K562 (cell line): ENCODE data around the gene MCAM. TPM values are rescaled to one million over a fixed set of nuclear protein-coding genes. Genes with fewer than 3 reads are reported as not detected.

ENCODE experiments used
- ZNF407 ChIP-seq: fragments of 450-650 bp; IDR thresholded peaks from 2 replicates; pipeline ENCODE4 v1.6.1; 2016; ENCODE audit warnings: low read depth
- polyA plus RNA-seq, 8 experiments: library from polyadenylated mRNA; depleted of rRNA in 4 of 8; stranded (reverse) in 5 of 8; unstranded in 3 of 8; fragments of >200 nt; fragmentation: Nextera tagmentation in 2 of 8; fragmentation: Illumina TruSeq in 1 of 8; extraction: Ambion mirVana in 2 of 8; extraction: Trizol in 1 of 8; gene quantifications; 2 replicates each; pipeline versions ENCODE4 v1.2.1 to v1.2.3, GENCODE V29; 2011 to 2014; ENCODE audit warnings: inconsistent platforms in 1 of 8, missing spikeins in 1 of 8
- total RNA-seq, 7 experiments: library from RNA; depleted of rRNA in 6 of 7; stranded (reverse); fragments of >200 nt in 6 of 7; fragmentation: Illumina TruSeq in 2 of 7; extraction: Trizol in 2 of 7; gene quantifications; 2 replicates each; pipeline versions ENCODE4 v1.2.1 to v1.2.3, GENCODE V29; 2011 to 2021; ENCODE audit warnings: low replicate concordance in 1 of 7

MCAM gene
- total and polyA plus RNA-seq, 9 of the 15 experiments (the other 6 are each of a cell fraction or from before 2014, with no cell fraction given) = 14.7 to 118 (median 53.6) TPM

DNA sequence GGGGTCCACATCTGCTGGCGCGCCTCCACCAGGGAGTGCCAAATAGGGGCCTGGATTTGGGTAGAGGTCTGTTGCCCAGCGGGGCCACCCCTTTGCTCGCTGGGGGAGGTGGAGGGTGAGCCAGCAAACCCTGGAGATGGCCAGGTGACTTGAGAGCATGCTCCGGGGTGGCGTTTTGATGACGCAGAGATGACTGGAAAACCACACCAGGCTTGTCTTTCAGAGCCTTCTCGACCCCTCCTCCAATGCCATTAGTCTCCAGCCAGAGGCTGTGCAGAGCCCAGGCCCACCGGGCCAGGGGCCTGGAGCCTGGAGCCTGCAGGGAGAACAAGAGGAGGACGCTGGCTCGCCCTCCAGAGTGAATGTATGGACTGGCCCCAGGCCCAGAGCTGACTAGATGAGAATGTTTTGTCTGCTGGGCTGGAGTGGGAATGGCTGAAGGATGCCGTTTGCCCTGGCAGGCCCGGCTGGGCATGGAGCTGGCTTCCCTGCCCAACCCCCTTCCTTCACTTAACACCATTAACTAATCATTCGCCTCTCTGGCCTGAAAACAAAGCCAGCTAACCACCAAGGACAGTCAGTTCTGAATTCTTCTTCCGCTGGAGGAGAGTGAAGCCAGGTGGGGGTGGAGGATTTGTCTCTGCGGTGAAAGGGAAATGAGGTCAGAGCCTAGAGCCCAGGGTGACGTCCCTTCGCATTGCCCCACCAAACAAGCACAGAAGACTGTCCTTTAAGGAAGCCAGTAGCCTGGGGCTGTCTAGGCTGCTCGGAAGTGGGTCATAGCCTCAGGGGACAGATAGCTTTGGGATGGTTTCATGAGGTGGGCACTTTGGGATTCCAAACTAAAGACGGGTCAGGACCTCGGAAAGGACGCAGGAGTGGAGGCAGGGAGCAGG lies 1.6 kb upstream of the MCAM start (continued):
- TF ChIP-seq ZNF407 = no peak; the same call in 1 of the 2 replicates
